Endothelial cell of umbilical vein (primary cell): ENCODE measurements around the gene SLC26A8. TPM values are rescaled to one million over a fixed set of nuclear protein-coding genes. Genes with fewer than 3 reads are reported as not detected.

Experiments
- BruUV-seq: library from RNA; stranded (reverse); fragments of 400-500 nt; replicated peaks from 2 replicates; lab custom pipeline; 2021; lab: Mats Ljungman, UMichigan
- CTCF ChIA-PET: fragments of 300-600, 350-600 bp; sonication (Branson Sonifier 250); formaldehyde crosslinking; loops from one replicate; lab custom pipeline; 2021; ENCODE audit warnings: antibody characterized with exemption, inconsistent platforms; lab: Charles Lee
- POLR2A ChIA-PET: fragments of 300-600, 350-600 bp; sonication (Branson Sonifier 250); formaldehyde crosslinking; loops from one replicate; lab custom pipeline; 2021; ENCODE audit warnings: antibody characterized with exemption, inconsistent platforms; lab: Charles Lee
- DNase-seq: peaks from one replicate; pipeline ENCODE4 v3.0.0-alpha.2; 2011; ENCODE audit warnings: low read depth, low spot score
- FAIRE-seq: peaks from 2 replicates; lab custom pipeline; 2011; peaks lifted over from hg19 to GRCh38; lab: Jason Lieb, UNC
- H2AFZ ChIP-seq: 2 replicates; pipeline ENCODE4 v1.6.0; 2012; ENCODE audit warnings: low read depth, low read length, control low read depth, inconsistent platforms
- H3K27ac ChIP-seq: 2 replicates; pipeline ENCODE4 v1.5.1; 2011; ENCODE audit warnings: low read depth, mild to moderate bottlenecking, control low read depth, low read length, moderate library complexity; ENCODE audit not compliant: insufficient read depth
- H3K27me3 ChIP-seq, 2 experiments: 2 replicates each; pipeline versions ENCODE4 v1.6.0 to v1.6.1; 2011; ENCODE audit warnings: low read length in 2 of 2, mixed read lengths in 1 of 2; ENCODE audit not compliant: control insufficient read depth in 2 of 2, insufficient read depth in 2 of 2
- H3K36me3 ChIP-seq, 2 experiments: 2 replicates in 1 of 2; 3 replicates in 1 of 2; pipeline ENCODE4 v1.5.1; 2011; ENCODE audit warnings: low read length in 2 of 2, mild to moderate bottlenecking in 1 of 2, moderate library complexity in 1 of 2; ENCODE audit not compliant: control insufficient read depth in 2 of 2, insufficient read depth in 2 of 2; ENCODE audit errors: extremely low read depth in 1 of 2
- H3K4me1 ChIP-seq: 3 replicates; pipeline ENCODE4 v1.5.1; 2011; ENCODE audit warnings: mild to moderate bottlenecking, low read length; ENCODE audit not compliant: control insufficient read depth, insufficient read depth; ENCODE audit errors: extremely low read depth
- H3K4me2 ChIP-seq: 2 replicates; pipeline ENCODE4 v1.6.1; 2011; ENCODE audit warnings: low read length, control low read depth, mixed read lengths; ENCODE audit not compliant: insufficient read depth
- H3K4me3 ChIP-seq, 3 experiments: fragments of 200-600 bp in 1 of 3; sonication (generic), shearing (Covaris generic) in 1 of 3; replicated peaks in 1 of 3; 2 replicates each; pipeline ENCODE4 v1.5.1; 2011 to 2016; ENCODE audit warnings: control low read depth in 3 of 3, low read length in 3 of 3, mild to moderate bottlenecking in 2 of 3, inconsistent platforms in 1 of 3, low read depth in 1 of 3, moderate library complexity in 1 of 3; ENCODE audit not compliant: insufficient read depth in 1 of 3
- H3K79me2 ChIP-seq: 2 replicates; pipeline ENCODE4 v1.6.0; 2012; ENCODE audit warnings: low read length, inconsistent platforms; ENCODE audit not compliant: control insufficient read depth, insufficient read depth
- H3K9ac ChIP-seq: replicated peaks from 2 replicates; pipeline ENCODE3; 2011; ENCODE audit warnings: low read length, control low read depth; ENCODE audit not compliant: insufficient read depth; ENCODE audit errors: extremely low read depth
- H3K9me1 ChIP-seq: replicated peaks from 3 replicates; pipeline ENCODE4 v1.6.0; 2011; ENCODE audit warnings: mild to moderate bottlenecking, low read length; ENCODE audit not compliant: control insufficient read depth, insufficient read depth; ENCODE audit errors: extremely low read depth
- H3K9me3 ChIP-seq: replicated peaks from 2 replicates; pipeline ENCODE4 v1.5.1; 2012; ENCODE audit warnings: low read length, inconsistent platforms; ENCODE audit not compliant: control insufficient read depth, insufficient read depth
- H4K20me1 ChIP-seq: replicated peaks from 2 replicates; pipeline ENCODE3; 2011; ENCODE audit warnings: mild to moderate bottlenecking, low read length; ENCODE audit not compliant: control insufficient read depth, insufficient read depth; ENCODE audit errors: extremely low read depth
- EZH2 ChIP-seq: IDR thresholded peaks from 2 replicates; pipeline ENCODE4 v1.6.1; 2012; ENCODE audit warnings: borderline replicate concordance, low read depth, mild to moderate bottlenecking, moderate library complexity, low read length, inconsistent platforms; ENCODE audit not compliant: severe bottlenecking
- FOS ChIP-seq: IDR thresholded peaks from 2 replicates; pipeline ENCODE4 v1.6.1; 2011; ENCODE audit warnings: mild to moderate bottlenecking, low read length, moderate library complexity, borderline replicate concordance; ENCODE audit not compliant: insufficient read depth
- GATA2 ChIP-seq: IDR thresholded peaks from 2 replicates; pipeline ENCODE4 v1.7.0; 2011; ENCODE audit warnings: low read depth, mild to moderate bottlenecking, moderate library complexity, mixed read lengths, low read length; ENCODE audit not compliant: insufficient read length, insufficient read depth
- JUN ChIP-seq: IDR thresholded peaks from 2 replicates; pipeline ENCODE4 v1.6.1; 2011; ENCODE audit warnings: borderline replicate concordance, low read depth; ENCODE audit not compliant: insufficient read length, insufficient read depth
- MYC ChIP-seq: IDR thresholded peaks from one replicate; pipeline ENCODE4 v1.6.1; 2011; ENCODE audit warnings: mild to moderate bottlenecking, low read depth, low read length
- dilution Hi-C: fragments of 300-500 bp; cut with MboI; formaldehyde crosslinking; loops from one replicate; pipeline ENCODE4 v1.15.0; 2019; ENCODE audit warnings: low sequenced_read_pairs; ENCODE audit not compliant: extremely low pct_ligation_motif_present
- intact Hi-C: fragments of 100-400 bp; cut with micrococcal nuclease; formaldehyde crosslinking; loops from one replicate; pipeline ENCODE4 v1.10.0; 2022
- polyA plus RNA-seq, 4 experiments: library from polyadenylated mRNA; depleted of rRNA in 3 of 4; stranded (reverse) in 3 of 4; unstranded in 1 of 4; fragments of >200 nt; gene quantifications; 2 replicates each; pipeline versions ENCODE4 v1.2.1 to v1.2.3, GENCODE V29; 2011 to 2012; ENCODE audit warnings: missing spikeins in 1 of 4
- total RNA-seq: library from RNA; stranded (reverse); gene quantifications from 2 replicates; pipeline ENCODE4 v1.2.3, GENCODE V29; 2021
- TF ChIP-seq, protein P1 (sequence below), 2 donors: IDR thresholded peaks; 1 replicate in 1 of 2; 2 replicates in 1 of 2; pipeline ENCODE4 v1.5.1; 2011; ENCODE audit warnings: low read length in 2 of 2, mild to moderate bottlenecking in 2 of 2, moderate library complexity in 2 of 2, control low read depth in 1 of 2, inconsistent platforms in 1 of 2, low read depth in 1 of 2; ENCODE audit not compliant: insufficient read depth in 1 of 2; ENCODE audit errors: extremely low read depth in 1 of 2

The SLC26A8 gene
- total and polyA plus RNA-seq, 2 donors (not counting 3 experiments of a cell fraction or from before 2014, with no cell fraction given), result 0.01 TPM; not detected in 1

GRCh38 chr6:36064770-36065396 is 40.4 kb upstream of the SLC26A8 start:
- peaks cover 91% of the 10 kb centered on the region for H3K79me2 ChIP-seq
- FAIRE-seq (no peak), DNase-seq (no peak)
- BruUV-seq, result no TSS peak
- POLR2A ChIA-PET, result no interaction called here
- no peaks in the 10 kb centered on the region for H3K9me1 ChIP-seq
- H3K27ac ChIP-seq, result no peak overlapping the region
- intact Hi-C loops, result no loop called here
- dilution Hi-C loops, result no loop called here
- peaks cover 0 to 4% of the 10 kb centered on the region in 2 experiments for H3K36me3 ChIP-seq
- no peak overlapping the region for H3K4me2 ChIP-seq
- peaks cover 4% of the 10 kb centered on the region for H3K4me1 ChIP-seq
- CTCF ChIA-PET, result interaction anchor here (1.1 kb wide), 1 partner anchor 9 kb away, joined by 4 read pairs; no protein-coding TSS in a partner anchor
- no peak for TF ChIP-seq MYC
- peaks cover 3% of the 10 kb centered on the region for H4K20me1 ChIP-seq
- H3K4me3 ChIP-seq, result no peak overlapping the region
- no peak overlapping the region for H2AFZ ChIP-seq
- no peaks in the 10 kb centered on the region for H3K27me3 ChIP-seq
- H3K9ac ChIP-seq, result no peak overlapping the region
- no peaks in the 10 kb centered on the region for H3K9me3 ChIP-seq

DNA sequence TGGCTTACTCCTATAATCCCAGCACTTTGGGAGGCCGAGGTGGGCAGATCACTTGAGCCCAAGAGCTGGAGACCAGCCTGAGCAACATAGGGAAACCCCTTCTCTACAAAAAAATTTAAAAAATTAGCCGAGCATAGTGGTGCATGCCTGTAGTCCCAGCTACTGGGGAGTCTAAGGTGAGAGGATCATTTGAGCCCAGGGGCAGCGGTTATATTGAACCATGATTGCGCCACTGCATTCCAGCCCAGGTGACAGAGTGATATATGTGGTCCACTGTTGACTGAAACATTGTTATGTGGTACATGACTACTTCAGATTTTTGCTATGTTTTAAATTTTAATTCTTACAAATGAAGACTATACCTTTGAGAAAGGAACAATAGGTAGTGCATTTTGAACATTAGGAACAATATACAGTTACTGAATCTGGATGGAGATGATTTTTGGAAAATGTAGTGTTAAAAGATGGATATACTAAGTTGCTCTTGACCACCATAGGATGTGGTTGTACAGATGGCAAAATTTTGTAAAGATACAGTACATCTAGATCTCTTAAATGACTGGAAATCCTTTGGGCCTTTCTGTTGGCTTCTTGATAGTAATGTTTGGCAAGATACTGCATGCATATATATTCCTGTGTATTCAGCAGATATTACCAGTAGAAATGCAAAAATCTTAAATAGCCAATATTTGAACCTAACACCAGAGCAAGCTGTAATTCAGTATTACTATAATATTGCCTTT is 39.0 kb upstream of the SLC26A8 start:
- ChIA-PET POLR2A (no interaction called here), CTCF (no interaction called here)
- no peak for FAIRE-seq
- Histone ChIP-seq H3K9me3 (no peaks in the 10 kb centered on the region), H3K27ac (no peak overlapping the region), H3K4me3 (no peak overlapping the region), H3K27me3 (no peaks in the 10 kb centered on the region), H3K79me2 (peaks cover 84% of the 10 kb centered on the region), H3K9ac (no peak overlapping the region), H3K9me1 (no peaks in the 10 kb centered on the region), H4K20me1 (peaks cover 3% of the 10 kb centered on the region), H2AFZ (no peak overlapping the region), H3K36me3 (peaks cover 0 to 4% of the 10 kb centered on the region in 2 experiments), H3K4me2 (no peak overlapping the region), H3K4me1 (peaks cover 4% of the 10 kb centered on the region)
- no peak for TF ChIP-seq GATA2
- no peak for TF ChIP-seq JUN
- no peak for TF ChIP-seq EZH2
- TF ChIP-seq, protein P1, sequence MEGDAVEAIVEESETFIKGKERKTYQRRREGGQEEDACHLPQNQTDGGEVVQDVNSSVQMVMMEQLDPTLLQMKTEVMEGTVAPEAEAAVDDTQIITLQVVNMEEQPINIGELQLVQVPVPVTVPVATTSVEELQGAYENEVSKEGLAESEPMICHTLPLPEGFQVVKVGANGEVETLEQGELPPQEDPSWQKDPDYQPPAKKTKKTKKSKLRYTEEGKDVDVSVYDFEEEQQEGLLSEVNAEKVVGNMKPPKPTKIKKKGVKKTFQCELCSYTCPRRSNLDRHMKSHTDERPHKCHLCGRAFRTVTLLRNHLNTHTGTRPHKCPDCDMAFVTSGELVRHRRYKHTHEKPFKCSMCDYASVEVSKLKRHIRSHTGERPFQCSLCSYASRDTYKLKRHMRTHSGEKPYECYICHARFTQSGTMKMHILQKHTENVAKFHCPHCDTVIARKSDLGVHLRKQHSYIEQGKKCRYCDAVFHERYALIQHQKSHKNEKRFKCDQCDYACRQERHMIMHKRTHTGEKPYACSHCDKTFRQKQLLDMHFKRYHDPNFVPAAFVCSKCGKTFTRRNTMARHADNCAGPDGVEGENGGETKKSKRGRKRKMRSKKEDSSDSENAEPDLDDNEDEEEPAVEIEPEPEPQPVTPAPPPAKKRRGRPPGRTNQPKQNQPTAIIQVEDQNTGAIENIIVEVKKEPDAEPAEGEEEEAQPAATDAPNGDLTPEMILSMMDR (IDR thresholded peaks at IDR 0.05; ENCODE audit: extremely low read depth in 1 of 2, insufficient read depth in 1 of 2, low read depth in 1 of 2, low read length in 2 of 2), result no peak
- no peak for TF ChIP-seq FOS
- dilution Hi-C loops, result no loop called here
- no TSS peak for BruUV-seq
- intact Hi-C loops, result no loop called here
- no peak for DNase-seq
